ENCODE results near the gene RAB10. TPM values are rescaled to one million over a fixed set of nuclear protein-coding genes. Genes with fewer than 3 reads are reported as not detected.

The RAB10 gene
- total and polyA plus RNA-seq, 2 of the 13 experiments (the other 11 are each of a cell fraction or from before 2014, with no cell fraction given), result 48.2 to 120 TPM

DNA sequence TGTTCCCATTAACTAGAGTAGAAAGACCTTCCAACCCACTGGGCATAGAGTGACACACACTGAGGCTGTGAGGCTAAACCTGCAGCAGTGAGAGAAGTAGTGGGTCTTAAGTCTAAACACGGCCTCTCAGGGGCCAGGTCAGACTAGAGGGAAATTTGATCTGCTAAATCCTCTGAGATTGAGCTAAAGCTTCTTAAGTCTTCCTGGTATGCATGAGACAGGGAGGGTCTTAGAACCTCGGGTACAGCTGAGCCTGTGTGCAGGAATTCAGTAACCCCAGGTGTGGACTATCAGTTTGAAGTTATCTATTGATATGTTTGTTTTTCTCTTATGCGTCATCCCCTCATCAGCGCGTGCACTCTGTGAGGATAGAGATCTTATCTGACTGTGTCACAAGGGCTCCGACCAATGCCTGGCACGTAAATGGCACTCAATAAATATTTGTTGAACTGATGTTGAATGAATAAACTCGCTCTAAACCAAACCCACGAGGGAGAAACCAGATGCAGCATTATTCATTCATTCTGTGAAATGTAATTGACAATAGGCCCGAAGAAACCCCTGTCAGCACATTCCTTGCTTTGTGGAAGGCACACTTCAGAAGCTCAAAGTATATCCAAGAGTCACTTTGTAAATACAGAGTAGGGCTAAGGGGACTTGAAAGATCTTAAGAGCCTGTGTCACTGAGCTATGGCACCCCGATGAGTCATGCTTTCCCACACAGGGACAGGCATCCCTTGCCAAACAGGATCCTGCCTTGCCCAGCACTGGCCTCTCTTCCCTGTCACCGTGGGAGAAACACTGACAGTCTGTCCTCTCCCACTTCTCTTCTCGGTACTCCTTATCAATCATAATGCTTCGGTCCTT is 21.7 kb upstream of the RAB10 start (continued):
- TF ChIP-seq FOXC1 (CRISPR knock-in tag; IDR thresholded peaks at IDR 0.05; ENCODE audit: borderline replicate concordance) (0 out of 2 replicates have a peak, but pooled peaks have one; percentile 62), POLR2G (IDR thresholded peaks at IDR 0.05; ENCODE audit: low read depth, low read length) (no peak), ZNF766 (CRISPR knock-in tag; IDR thresholded peaks at IDR 0.05; ENCODE audit: borderline replicate concordance) (no peak), ERF (CRISPR knock-in tag; IDR thresholded peaks at IDR 0.05) (no peak), BCL6 (CRISPR knock-in tag; IDR thresholded peaks at IDR 0.05) (peak; percentile 46), YEATS2 (CRISPR knock-in tag; IDR thresholded peaks at IDR 0.05; ENCODE audit: borderline replicate concordance) (no peak), TBX3 (IDR thresholded peaks at IDR 0.05; ENCODE audit: borderline replicate concordance) (peak; percentile 91), SP140L (CRISPR knock-in tag; IDR thresholded peaks at IDR 0.05; ENCODE audit: borderline replicate concordance) (no peak), SMAD9 (CRISPR knock-in tag; IDR thresholded peaks at IDR 0.05) (no peak), BHLHE40 (IDR thresholded peaks at IDR 0.05; ENCODE audit: low read length) (peak; percentile 95), ZNF484 (CRISPR knock-in tag; IDR thresholded peaks at IDR 0.05; ENCODE audit: borderline replicate concordance, low read depth) (no peak), GZF1 (CRISPR knock-in tag; IDR thresholded peaks at IDR 0.05) (no peak), NFKBIZ (CRISPR knock-in tag; IDR thresholded peaks at IDR 0.05) (no peak), SP5 (CRISPR knock-in tag; IDR thresholded peaks at IDR 0.05; ENCODE audit: borderline replicate concordance, low read depth) (no peak), ZNF850 (CRISPR knock-in tag; conservative IDR thresholded peaks at IDR 0.05) (no peak), ZNF660 (CRISPR knock-in tag; IDR thresholded peaks at IDR 0.05; ENCODE audit: borderline replicate concordance, low read depth) (no peak), PTBP1 (IDR thresholded peaks at IDR 0.05; ENCODE audit: low read depth, low read length, poor library complexity, severe bottlenecking) (no peak), ZNF788 (CRISPR knock-in tag; IDR thresholded peaks at IDR 0.05; ENCODE audit: borderline replicate concordance) (no peak), SOX5 (CRISPR knock-in tag; IDR thresholded peaks at IDR 0.05; ENCODE audit: borderline replicate concordance) (peak; percentile 76; the same call in 1 of the 2 replicates), ARNTL (CRISPR knock-in tag; IDR thresholded peaks at IDR 0.05) (no peak), MIER3 (CRISPR knock-in tag; IDR thresholded peaks at IDR 0.05; ENCODE audit: borderline replicate concordance) (0 out of 2 replicates have a peak, but pooled peaks have one; percentile 17), SNAPC2 (CRISPR knock-in tag; IDR thresholded peaks at IDR 0.05) (no peak)
- TF ChIP-seq, protein P1, sequence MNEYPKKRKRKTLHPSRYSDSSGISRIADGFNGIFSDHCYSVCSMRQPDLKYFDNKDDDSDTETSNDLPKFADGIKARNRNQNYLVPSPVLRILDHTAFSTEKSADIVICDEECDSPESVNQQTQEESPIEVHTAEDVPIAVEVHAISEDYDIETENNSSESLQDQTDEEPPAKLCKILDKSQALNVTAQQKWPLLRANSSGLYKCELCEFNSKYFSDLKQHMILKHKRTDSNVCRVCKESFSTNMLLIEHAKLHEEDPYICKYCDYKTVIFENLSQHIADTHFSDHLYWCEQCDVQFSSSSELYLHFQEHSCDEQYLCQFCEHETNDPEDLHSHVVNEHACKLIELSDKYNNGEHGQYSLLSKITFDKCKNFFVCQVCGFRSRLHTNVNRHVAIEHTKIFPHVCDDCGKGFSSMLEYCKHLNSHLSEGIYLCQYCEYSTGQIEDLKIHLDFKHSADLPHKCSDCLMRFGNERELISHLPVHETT (CRISPR knock-in tag; conservative IDR thresholded peaks at IDR 0.05), result no peak
- TF ChIP-seq, protein P2, sequence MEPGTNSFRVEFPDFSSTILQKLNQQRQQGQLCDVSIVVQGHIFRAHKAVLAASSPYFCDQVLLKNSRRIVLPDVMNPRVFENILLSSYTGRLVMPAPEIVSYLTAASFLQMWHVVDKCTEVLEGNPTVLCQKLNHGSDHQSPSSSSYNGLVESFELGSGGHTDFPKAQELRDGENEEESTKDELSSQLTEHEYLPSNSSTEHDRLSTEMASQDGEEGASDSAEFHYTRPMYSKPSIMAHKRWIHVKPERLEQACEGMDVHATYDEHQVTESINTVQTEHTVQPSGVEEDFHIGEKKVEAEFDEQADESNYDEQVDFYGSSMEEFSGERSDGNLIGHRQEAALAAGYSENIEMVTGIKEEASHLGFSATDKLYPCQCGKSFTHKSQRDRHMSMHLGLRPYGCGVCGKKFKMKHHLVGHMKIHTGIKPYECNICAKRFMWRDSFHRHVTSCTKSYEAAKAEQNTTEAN (CRISPR knock-in tag; conservative IDR thresholded peaks at IDR 0.05), result no peak
- TF ChIP-seq, protein P3, sequence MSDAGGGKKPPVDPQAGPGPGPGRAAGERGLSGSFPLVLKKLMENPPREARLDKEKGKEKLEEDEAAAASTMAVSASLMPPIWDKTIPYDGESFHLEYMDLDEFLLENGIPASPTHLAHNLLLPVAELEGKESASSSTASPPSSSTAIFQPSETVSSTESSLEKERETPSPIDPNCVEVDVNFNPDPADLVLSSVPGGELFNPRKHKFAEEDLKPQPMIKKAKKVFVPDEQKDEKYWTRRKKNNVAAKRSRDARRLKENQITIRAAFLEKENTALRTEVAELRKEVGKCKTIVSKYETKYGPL (CRISPR knock-in tag; IDR thresholded peaks at IDR 0.05), result no peak
- TF ChIP-seq, protein P4, sequence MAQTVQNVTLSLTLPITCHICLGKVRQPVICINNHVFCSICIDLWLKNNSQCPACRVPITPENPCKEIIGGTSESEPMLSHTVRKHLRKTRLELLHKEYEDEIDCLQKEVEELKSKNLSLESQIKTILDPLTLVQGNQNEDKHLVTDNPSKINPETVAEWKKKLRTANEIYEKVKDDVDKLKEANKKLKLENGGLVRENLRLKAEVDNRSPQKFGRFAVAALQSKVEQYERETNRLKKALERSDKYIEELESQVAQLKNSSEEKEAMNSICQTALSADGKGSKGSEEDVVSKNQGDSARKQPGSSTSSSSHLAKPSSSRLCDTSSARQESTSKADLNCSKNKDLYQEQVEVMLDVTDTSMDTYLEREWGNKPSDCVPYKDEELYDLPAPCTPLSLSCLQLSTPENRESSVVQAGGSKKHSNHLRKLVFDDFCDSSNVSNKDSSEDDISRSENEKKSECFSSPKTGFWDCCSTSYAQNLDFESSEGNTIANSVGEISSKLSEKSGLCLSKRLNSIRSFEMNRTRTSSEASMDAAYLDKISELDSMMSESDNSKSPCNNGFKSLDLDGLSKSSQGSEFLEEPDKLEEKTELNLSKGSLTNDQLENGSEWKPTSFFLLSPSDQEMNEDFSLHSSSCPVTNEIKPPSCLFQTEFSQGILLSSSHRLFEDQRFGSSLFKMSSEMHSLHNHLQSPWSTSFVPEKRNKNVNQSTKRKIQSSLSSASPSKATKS (CRISPR knock-in tag; IDR thresholded peaks at IDR 0.05), result no peak

Data from HepG2 (cell line).